ENCODE results near the gene REEP3.

- TF ChIP-seq POLR2A (IDR thresholded peaks at IDR 0.05) (no peak), CTCF (IDR thresholded peaks at IDR 0.05) (no peak), POLR2AphosphoS5 (IDR thresholded peaks at IDR 0.05) (no peak)
Observed at GRCh38 chr10:63501954-63502353, 19.2 kb upstream of the REEP3 start.

Measured in transverse colon (tissue), 4 donors.